ENCODE measurements around the gene TUBB2A. TPM values are rescaled to one million over a fixed set of nuclear protein-coding genes. Genes with fewer than 3 reads are reported as not detected.
A peak's percentile ranks its signal among the peaks of the same experiment; 100 is the strongest.
"Not testable (repeated sequence)": the region's sequence is repeated elsewhere in the genome, so short reads cannot be mapped to it uniquely, and the experiment has no call there.

Gene TUBB2A
- polyA plus RNA-seq (ENCODE audit: insufficient read length in 3 of 3) = 10 to 100 TPM; 41.8 to 75.9 (median 61.2) TPM
- long read RNA-seq, donor 1, transcript TUBB2A-201 (4 exons, 1,595 nt) = major isoform, 25 of 26 reads
- long read RNA-seq, donor 1, partial matches to known transcripts = 0 of 26 reads
- long read RNA-seq, donor 1, other reads (novel, unspliced or antisense) = 0 of 26 reads
- long read RNA-seq, donor 2, transcript TUBB2A-201 (4 exons, 1,595 nt) = major isoform, 27 of 27 reads
- long read RNA-seq, donor 2, partial matches to known transcripts = 0 of 27 reads
- long read RNA-seq, donor 2, other reads (novel, unspliced or antisense) = 0 of 27 reads
- long read RNA-seq, donor 3, transcript TUBB2A-201 (4 exons, 1,595 nt) = major isoform, 50 of 50 reads
- long read RNA-seq, donor 3, partial matches to known transcripts = 0 of 50 reads
- long read RNA-seq, donor 3, other reads (novel, unspliced or antisense) = 0 of 50 reads
- long read RNA-seq, donor 4, transcript TUBB2A-201 (4 exons, 1,595 nt) = major isoform, 27 of 27 reads
- long read RNA-seq, donor 4, partial matches to known transcripts = 0 of 27 reads
- long read RNA-seq, donor 4, other reads (novel, unspliced or antisense) = 0 of 27 reads
- long read RNA-seq, donor 5 = 0 reads
- long read RNA-seq, donor 6, transcript TUBB2A-201 (4 exons, 1,595 nt) = major isoform, 25 of 25 reads
- long read RNA-seq, donor 6, partial matches to known transcripts = 0 of 25 reads
- long read RNA-seq, donor 6, other reads (novel, unspliced or antisense) = 0 of 25 reads
- long read RNA-seq, donor 7, transcript TUBB2A-201 (4 exons, 1,595 nt) = major isoform, 28 of 28 reads
- long read RNA-seq, donor 7, partial matches to known transcripts = 0 of 28 reads
- long read RNA-seq, donor 7, other reads (novel, unspliced or antisense) = 0 of 28 reads
- long read RNA-seq, donor 8 = 0 reads
- long read RNA-seq, donor 9, transcript TUBB2A-201 (4 exons, 1,595 nt) = major isoform, 35 of 36 reads
- long read RNA-seq, donor 9, partial matches to known transcripts = 0 of 36 reads
- long read RNA-seq, donor 9, other reads (novel, unspliced or antisense) = 0 of 36 reads
- long read RNA-seq, donor 10, transcript TUBB2A-201 (4 exons, 1,595 nt) = major isoform, 31 of 31 reads
- long read RNA-seq, donor 10, partial matches to known transcripts = 0 of 31 reads
- long read RNA-seq, donor 10, other reads (novel, unspliced or antisense) = 0 of 31 reads
- long read RNA-seq, donor 11, transcript TUBB2A-201 (4 exons, 1,595 nt) = major isoform, 14 of 14 reads
- long read RNA-seq, donor 11, partial matches to known transcripts = 0 of 14 reads
- long read RNA-seq, donor 11, other reads (novel, unspliced or antisense) = 0 of 14 reads
- long read RNA-seq, donor 12, transcript TUBB2A-201 (4 exons, 1,595 nt) = major isoform, 9 of 9 reads
- long read RNA-seq, donor 12, partial matches to known transcripts = 0 of 9 reads
- long read RNA-seq, donor 12, other reads (novel, unspliced or antisense) = 0 of 9 reads
- long read RNA-seq, donor 13 = 0 reads
- long read RNA-seq, donor 14, transcript TUBB2A-201 (4 exons, 1,595 nt) = major isoform, 30 of 30 reads
- long read RNA-seq, donor 14, partial matches to known transcripts = 0 of 30 reads
- long read RNA-seq, donor 14, other reads (novel, unspliced or antisense) = 0 of 30 reads
- long read RNA-seq, donor 15, transcript TUBB2A-201 (4 exons, 1,595 nt) = major isoform, 16 of 16 reads
- long read RNA-seq, donor 15, partial matches to known transcripts = 0 of 16 reads
- long read RNA-seq, donor 15, other reads (novel, unspliced or antisense) = 0 of 16 reads
- long read RNA-seq, donor 16, transcript TUBB2A-201 (4 exons, 1,595 nt) = major isoform, 60 of 60 reads
- long read RNA-seq, donor 16, partial matches to known transcripts = 0 of 60 reads
- long read RNA-seq, donor 16, other reads (novel, unspliced or antisense) = 0 of 60 reads

DNA sequence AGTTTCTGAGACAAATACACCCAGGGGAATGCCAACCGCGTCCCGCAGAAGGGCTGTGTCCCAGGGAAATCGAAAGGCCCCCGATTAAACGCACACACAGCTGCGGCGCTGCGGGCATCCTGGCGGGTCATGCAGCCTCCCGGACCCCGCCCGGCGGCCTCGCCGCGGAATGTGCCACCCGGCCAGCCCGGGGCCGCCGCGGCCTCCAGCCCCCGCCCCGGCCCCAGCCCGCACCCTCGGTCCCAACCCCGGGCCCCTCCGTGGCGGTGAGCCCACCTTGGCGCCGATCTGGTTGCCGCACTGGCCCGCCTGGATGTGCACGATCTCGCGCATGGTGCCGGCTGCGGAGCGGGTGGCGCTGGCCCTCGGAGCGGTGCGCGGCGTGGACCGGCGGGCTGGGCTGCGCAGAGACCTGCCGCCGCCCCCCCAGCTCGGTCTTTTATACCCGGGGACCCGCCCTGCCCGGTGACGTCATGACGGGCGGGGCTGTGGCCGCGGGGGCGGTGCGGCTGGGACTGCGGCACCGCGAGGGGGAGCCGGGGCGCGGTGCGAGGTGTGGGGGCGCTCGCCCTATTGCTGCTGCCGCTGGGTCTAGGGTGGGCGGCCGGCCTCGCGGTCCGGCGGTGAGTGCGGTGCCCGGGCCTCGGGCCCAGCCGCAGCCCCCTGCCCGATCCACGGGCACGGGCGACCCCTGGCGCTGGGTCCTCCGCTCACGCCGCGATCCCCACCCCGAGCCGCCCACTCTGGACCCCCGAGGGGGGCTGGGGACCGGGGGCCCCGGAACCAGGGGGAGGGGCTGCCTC lies at the start of gene TUBB2A:
TSS of gene TUBB2A (minus strand) at position 414 of the 803 bp plus-strand sequence. CDS start at position 333, 81 bp downstream.
- DNase-seq (ENCODE audit: extremely low read depth in 1 of 11, low read depth in 9 of 11, low spot score in 4 of 11) = peak in 5 of 11 donors; percentile 54 to 75 (median 70)

DNA sequence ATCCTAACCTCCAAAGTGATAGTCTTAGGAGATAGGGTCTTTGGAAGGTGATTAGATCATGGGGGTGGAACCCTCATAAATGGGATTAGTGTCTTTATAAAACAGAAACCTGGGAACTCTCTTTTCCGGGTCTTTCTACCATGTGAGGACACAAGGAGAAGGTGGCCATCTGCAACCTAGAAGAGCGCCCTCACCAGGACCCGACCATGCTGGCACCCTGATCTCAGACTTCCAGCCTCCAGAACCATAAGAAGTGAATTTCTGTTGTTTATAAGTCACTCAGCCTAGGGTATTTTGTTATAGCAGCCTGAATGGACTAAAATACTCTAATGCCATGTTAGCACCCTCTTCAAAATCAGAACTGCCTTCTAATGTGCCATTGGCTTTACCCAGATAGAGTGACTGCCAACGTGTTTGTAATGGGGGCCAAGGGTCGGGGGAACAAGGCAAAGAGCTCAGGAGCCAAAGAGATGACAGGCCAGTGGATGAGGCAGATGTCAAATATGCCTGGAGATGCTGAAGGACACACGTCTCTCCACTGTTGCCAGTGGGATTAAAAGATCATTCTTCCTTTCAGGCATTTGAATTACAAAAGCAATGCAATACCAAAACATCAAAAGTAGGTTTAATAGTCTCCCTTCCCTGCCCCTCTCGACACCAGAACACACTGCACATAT lies 49.1 kb upstream of the TUBB2A start:
- DNase-seq (ENCODE audit: extremely low read depth in 1 of 11, low read depth in 9 of 11, low spot score in 4 of 11) = no peak

DNA sequence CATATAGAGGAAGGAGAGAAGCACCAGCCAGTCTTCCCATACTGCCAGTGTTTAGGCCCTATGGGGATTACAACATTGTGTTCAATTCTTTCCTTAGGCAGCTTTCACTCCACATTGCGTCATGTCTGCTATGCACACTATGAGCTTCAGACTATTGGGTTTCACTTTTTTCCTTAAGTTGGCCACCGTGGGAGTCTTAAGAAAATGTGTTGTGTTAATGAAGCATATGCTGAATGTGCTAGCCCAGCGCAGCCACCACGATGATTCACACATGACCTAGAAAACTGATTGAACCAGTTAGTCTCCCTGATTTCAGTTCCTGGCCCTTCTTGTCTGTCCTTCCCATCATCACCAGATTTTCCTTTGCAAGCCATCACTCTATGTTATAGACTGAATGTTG lies 48.6 kb upstream of the TUBB2A start:
- DNase-seq (ENCODE audit: extremely low read depth in 1 of 11, low read depth in 9 of 11, low spot score in 4 of 11) = no peak

DNA sequence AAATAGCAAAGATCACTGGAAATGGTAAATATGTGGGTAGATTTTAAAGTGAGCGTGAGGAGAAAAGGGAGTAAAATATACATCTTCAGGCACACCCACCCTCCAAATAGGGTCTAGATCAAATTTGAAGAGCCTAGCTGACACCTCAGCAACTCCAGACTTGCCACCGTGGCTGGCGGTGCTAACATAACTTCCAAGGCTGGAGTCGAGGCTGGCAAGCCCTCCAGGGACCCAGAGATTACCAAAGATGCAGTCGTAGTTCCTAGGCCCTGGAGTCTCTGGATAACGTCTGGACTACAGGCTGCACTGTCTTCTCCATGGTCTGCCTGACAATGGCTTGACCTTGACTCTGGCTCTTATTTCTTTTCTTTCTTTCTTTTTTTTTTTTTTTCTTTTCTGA lies 47.6 kb upstream of the TUBB2A start:
- no peak for DNase-seq (ENCODE audit: extremely low read depth in 1 of 11, low read depth in 9 of 11, low spot score in 4 of 11)

DNA sequence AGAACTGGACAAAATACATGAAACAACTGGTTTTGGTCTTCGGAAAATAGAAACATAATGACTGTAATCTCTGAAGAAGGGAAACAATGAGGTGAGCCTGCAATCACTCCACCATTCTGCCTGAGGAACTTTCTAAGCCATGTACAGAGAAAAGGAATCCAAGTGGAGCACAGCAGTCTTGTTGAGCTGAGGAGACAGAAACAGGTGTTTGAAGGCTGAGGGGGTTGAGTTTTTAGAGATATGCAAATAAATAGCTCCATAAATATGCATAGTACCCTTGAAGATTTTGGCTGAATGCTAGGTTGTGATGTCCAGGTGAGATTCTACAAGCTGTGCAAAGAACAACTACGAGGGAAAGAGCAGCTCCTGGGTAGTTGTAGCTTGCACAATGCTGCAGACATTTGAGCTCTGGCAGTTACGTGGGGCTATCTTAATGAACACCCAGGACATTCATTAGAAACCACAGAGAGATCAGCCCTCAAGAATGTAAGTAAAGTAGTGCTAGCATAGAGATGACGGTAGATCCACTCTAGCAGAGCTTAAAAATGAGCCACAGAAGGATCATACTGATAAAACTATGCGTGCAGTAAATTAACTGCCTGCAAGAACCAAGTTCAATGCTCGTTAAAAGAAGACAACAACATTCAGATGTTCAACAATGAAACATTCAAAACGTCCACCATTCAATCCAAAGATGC lies 45.8 kb upstream of the TUBB2A start:
- no peak for DNase-seq (ENCODE audit: extremely low read depth in 1 of 11, low read depth in 9 of 11, low spot score in 4 of 11)

DNA sequence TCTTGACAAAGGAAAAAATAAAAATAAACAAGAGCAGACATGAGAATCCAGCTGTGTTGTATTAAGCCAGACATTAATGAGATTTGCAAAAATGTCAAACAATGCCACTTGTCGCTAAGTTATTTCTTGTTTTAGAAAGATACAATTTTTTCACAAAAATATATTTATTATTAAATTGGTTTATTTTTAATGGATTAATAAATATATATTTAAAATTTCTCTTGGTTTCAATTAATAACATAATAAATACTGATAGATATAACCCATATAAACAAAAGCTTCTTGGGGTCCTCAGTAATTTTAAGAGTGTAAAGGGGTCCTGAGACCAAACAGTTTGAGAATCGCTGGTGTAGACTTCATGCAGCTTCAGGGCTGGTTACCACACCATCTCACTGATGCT lies 44.0 kb upstream of the TUBB2A start:
- no peak for DNase-seq (ENCODE audit: extremely low read depth in 1 of 11, low read depth in 9 of 11, low spot score in 4 of 11)

DNA sequence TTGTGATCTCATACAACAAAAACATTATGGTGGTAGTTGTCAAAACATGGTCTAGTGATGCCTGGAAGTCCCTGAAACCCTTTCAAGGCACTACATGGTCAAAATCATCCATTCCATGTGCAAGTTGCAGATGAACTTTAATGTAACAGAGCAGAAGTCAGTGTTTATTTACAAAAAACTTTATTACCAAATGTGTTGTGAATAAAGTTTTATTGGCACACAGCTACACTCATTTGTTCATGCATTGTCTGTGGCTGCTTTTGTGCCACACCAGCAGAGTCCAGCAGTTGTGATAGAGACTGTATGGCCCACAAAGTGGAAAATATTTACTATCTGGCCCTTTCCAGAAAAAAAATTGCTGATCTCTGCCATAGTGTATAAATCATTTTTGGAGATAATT lies 43.3 kb upstream of the TUBB2A start:
- no peak for DNase-seq (ENCODE audit: extremely low read depth in 1 of 11, low read depth in 9 of 11, low spot score in 4 of 11)

DNA sequence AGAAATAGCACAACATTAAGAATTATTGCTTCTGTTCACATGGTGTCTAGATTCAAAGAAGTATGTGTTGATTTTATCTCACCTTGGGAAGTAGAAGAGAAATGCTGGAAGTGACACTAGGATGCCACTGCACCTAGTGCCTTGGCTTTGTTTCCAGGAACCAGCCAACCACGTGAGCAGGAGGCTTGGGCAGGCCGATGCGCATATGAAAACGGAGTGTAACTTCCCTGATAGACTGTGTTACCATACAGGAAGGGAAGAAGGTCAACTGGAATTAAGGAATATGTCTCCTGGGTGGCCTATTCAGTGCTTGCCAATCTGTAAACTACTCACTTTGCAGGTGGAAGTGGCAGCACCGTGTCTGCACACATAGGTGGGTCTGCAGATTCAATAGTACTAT lies 42.0 kb upstream of the TUBB2A start:
- no peak for DNase-seq (ENCODE audit: extremely low read depth in 1 of 11, low read depth in 9 of 11, low spot score in 4 of 11)

DNA sequence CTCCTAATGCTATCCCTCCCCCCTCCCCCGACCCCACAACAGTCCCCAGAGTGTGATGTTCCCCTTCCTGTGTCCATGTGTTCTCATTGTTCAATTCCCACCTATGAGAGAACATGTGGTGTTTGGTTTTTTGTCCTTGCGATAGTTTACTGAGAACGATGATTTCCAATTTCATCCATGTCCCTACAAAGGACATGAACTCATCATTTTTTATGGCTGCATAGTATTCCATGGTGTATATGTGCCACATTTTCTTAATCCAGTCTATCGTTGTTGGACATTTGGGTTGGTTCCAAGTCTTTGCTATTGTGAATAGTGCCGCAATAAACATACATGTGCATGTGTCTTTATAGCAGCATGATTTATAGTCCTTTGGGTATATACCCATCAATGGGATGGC lies 40.4 kb upstream of the TUBB2A start:
- not testable (repeated sequence) for DNase-seq (ENCODE audit: extremely low read depth in 1 of 11, low read depth in 9 of 11, low spot score in 4 of 11)

DNA sequence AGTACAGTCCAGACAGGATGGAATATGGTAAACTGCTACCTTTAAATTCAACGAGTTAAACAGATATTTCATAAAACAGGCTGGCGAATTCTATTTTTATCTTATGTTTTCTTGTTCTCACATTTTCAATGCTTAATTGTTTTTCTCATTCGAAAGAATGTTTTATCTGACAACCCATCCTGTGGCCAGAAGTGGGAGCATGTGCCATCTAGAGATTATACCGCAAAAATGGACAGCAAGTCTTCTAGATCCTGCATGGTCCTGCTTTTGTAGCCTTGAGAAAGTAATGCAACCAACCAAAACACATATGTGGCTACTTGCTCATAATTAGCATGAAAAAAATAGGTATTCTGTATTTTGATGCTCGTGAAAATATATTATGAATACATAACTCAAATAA lies 39.4 kb upstream of the TUBB2A start:
- no peak for DNase-seq (ENCODE audit: extremely low read depth in 1 of 11, low read depth in 9 of 11, low spot score in 4 of 11)

DNA sequence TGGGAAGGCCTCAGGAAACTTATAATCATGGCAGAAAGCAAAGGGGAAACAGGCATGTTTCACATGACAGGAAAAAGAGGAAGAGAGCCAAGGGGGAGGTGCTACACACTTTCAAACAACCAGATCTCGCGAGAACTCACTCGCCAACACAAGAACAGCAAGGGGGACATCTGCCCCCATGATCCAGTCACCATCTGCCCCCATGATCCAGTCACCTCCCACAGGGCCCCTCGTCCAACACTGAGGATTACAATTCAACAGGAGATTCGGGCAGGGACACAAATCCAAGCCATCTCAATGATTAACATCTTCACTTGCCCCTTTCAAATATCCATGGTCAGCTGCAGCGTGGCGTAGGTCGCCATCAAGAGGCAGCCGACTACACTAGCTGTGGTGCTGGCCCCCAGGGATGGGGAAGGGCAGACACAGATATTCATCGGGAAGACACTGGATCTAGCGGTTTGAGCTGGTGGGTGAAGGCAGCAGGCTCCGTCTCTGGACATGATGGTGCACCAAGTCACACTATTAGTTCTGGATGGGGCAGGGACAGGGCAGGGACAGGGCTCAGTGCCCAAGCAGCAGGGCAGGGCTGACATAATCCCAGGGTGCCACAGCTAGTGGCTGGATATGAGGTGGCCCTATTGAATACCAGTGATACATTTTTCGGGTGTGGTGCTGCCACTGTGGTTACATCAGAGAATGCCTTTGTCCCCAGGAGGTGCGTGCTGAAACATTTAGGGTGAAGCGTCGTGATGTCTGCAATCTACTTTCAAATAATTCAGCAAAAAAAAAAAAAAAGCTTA lies 38.6 kb upstream of the TUBB2A start:
- DNase-seq (ENCODE audit: extremely low read depth in 1 of 11, low read depth in 9 of 11, low spot score in 4 of 11) = no peak

DNA sequence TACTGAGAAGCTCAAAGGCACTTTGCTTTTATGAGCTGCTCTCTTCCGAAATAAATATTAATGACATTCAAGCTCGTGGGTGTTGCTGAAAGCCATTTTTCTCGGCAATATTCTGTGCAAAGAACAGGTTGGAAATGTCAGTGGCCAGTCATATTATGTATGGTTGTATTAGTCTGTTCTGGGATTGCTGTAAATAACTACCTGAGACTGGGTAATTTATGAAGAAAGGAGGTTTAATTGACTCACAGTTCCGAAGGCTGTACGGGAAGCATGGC lies 38.0 kb upstream of the TUBB2A start:
- DNase-seq (ENCODE audit: extremely low read depth in 1 of 11, low read depth in 9 of 11, low spot score in 4 of 11) = no peak

DNA sequence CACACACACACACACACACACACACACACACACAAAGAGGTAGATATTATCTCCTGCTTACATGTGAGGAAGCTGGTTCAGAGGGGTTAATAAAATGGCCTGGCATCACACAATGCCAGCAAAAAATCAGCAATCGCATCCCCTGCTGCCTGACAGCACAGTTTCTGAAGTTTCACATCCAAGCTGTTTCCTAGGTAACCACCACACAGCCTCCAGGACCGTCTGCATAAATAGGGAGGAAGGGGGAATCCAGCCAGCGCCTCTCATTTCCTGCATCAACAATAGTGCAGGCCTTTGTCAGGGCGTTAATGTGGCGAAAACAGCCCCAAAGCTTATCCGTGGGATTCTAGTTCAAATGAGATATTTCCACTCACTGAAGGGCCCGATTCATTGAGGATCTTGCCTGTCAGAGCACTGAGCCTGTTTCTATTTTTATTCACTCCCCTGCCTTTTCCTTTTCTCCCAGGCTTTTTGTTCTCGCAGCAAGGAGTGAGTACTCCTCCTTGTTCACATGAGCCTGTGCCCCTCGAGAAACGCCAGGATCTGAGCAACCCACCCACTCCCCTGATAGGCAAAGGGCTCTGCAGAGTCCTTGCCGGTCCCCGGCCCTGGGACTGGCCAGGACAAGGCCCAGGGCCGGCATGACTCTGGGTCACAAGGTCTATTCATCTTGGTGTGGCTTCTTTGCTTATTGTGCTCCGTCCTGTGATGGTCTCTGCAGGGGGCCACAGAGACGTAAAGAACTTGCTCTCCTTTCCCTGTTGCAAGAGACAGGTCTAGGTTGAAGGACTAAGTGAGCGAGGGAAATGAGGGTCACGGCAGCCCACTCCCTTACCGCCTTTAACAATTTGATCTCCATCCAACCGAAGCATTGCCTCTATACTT lies 37.4 kb upstream of the TUBB2A start:
- peak in 3 of 11 donors; percentile 26 to 42 (median 36) for DNase-seq (ENCODE audit: extremely low read depth in 1 of 11, low read depth in 9 of 11, low spot score in 4 of 11)

DNA sequence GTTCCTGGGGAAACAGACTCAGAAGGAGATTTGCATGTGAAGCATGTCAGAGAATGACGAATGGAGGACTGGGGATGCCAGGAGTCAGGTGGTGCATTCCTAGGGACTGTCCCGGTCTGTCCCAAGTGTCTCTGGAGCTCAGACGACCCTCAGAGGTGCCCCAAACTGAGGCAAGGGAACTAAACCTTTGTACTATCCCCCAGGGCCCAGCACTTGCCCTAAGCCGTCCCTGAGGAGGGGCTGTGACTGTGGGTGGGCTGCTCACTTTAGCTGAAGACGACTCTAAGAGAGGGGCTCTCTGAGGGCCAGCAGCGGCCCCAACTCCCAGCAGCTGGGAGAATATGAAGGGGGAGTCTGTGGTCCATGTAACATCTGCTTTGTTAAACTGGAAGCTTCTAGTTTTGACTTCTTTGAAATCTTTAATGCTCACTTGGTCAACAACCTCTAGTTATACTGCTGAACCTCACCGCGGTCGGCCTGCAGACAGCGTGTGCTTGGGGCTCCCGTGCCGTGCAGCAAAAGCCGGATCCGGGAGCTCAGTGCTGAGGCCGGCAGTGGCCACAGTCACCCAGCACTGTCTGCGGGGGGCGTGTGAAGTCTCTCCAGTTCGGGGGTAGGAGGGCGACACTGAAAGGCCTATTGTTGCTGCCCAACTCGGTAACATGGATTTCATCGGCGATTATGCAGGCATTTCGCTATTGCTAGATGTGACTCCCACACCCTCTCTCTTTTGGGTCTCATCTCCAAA lies 35.9 kb upstream of the TUBB2A start:
- no peak for DNase-seq (ENCODE audit: extremely low read depth in 1 of 11, low read depth in 9 of 11, low spot score in 4 of 11)
